Upper lobe of right lung (tissue), 1 donor: ENCODE measurements around the gene PRM1. TPM values are rescaled to one million over a fixed set of nuclear protein-coding genes. Genes with fewer than 3 reads are reported as not detected.

Experiments used
- ATAC-seq: fragments of 200-7000 bp; cut with Tn5 transposase; one replicate; pipeline ENCODE4 v1.9.1; 2020; ENCODE audit warnings: mild to moderate bottlenecking, moderate library complexity
- DNase-seq: peaks from one replicate; pipeline ENCODE4 v3.0.0-alpha.2; 2020
- H3K27ac ChIP-seq: fragments of 200-600 bp; one replicate; pipeline ENCODE4 v1.8.0; 2022
- H3K27me3 ChIP-seq: fragments of 200-600 bp; one replicate; pipeline ENCODE4 v1.8.0; 2022; ENCODE audit warnings: mild to moderate bottlenecking
- H3K36me3 ChIP-seq: fragments of 200-600 bp; one replicate; pipeline ENCODE4 v1.8.0; 2022
- H3K4me1 ChIP-seq: fragments of 200-600 bp; one replicate; pipeline ENCODE4 v1.8.0; 2022
- H3K4me3 ChIP-seq: fragments of 200-600 bp; one replicate; pipeline ENCODE4 v1.8.0; 2022; ENCODE audit warnings: mild to moderate bottlenecking
- H3K9me3 ChIP-seq: fragments of 200-600 bp; one replicate; pipeline ENCODE4 v1.8.0; 2022
- CTCF ChIP-seq: fragments of 200-600 bp; IDR thresholded peaks from one replicate; pipeline ENCODE4 v1.8.0; 2022; ENCODE audit warnings: antibody characterized with exemption
- intact Hi-C: fragments of 100-400 bp; cut with DNase I; formaldehyde crosslinking; loops from one replicate; pipeline ENCODE4 v1.11.0; 2022
- total RNA-seq: library from RNA; stranded (reverse); fragmentation: NEBNext Ultra II Directional; extraction: Animal tissue kit (Norgen Biotek cat#: 25700); gene quantifications from one replicate; pipeline ENCODE4 v1.2.1, GENCODE V29; 2021
- donor health status: DM: no; HTN: yes; CAD: no; lungs with severe emphysema.

Gene PRM1
- total RNA-seq, 1 donor from 2014 or later: not detected

GRCh38 chr16:11322823-11323222, 41.7 kb upstream of the PRM1 start:
- no peak overlapping the region for H3K4me3 ChIP-seq
- no peaks in the 10 kb centered on the region for H3K9me3 ChIP-seq
- peaks cover 7% of the 10 kb centered on the region for H3K4me1 ChIP-seq
- intact Hi-C loops: no loop called here
- no peak for DNase-seq
- ATAC-seq: no peak
- no peak overlapping the region for H3K27ac ChIP-seq
- H3K27me3 ChIP-seq: no peaks in the 10 kb centered on the region
- no peak for TF ChIP-seq CTCF
- no peaks in the 10 kb centered on the region for H3K36me3 ChIP-seq

GRCh38 chr16:11321662-11322061, 40.5 kb upstream of the PRM1 start:
- H3K27me3 ChIP-seq: no peaks in the 10 kb centered on the region
- DNase-seq (no peak), ATAC-seq (no peak)
- TF ChIP-seq CTCF: no peak
- no peaks in the 10 kb centered on the region for H3K4me1 ChIP-seq
- H3K27ac ChIP-seq: no peak overlapping the region
- H3K36me3 ChIP-seq: no peaks in the 10 kb centered on the region
- intact Hi-C loops: no loop called here
- H3K4me3 ChIP-seq: no peak overlapping the region
- H3K9me3 ChIP-seq: no peaks in the 10 kb centered on the region

- DNase-seq: no peak
- intact Hi-C loops: no loop called here
- no peaks in the 10 kb centered on the region for H3K36me3 ChIP-seq
Observed at GRCh38 chr16:11320170-11320569, 39.0 kb upstream of the PRM1 start.

GRCh38 chr16:11319529-11320146, 38.5 kb upstream of the PRM1 start:
- Histone ChIP-seq H3K27ac (no peak overlapping the region), H3K36me3 (no peaks in the 10 kb centered on the region), H3K27me3 (no peaks in the 10 kb centered on the region), H3K9me3 (no peaks in the 10 kb centered on the region), H3K4me3 (no peak overlapping the region), H3K4me1 (no peaks in the 10 kb centered on the region)
- no peak for TF ChIP-seq CTCF
- intact Hi-C loops: no loop called here
- DNase-seq (no peak), ATAC-seq (no peak)

More at GRCh38 chr16:11320170-11320569, 39.0 kb upstream of the PRM1 start:
- Histone ChIP-seq H3K27ac (no peak overlapping the region), H3K4me1 (no peaks in the 10 kb centered on the region), H3K9me3 (no peaks in the 10 kb centered on the region), H3K27me3 (no peaks in the 10 kb centered on the region), H3K4me3 (no peak overlapping the region)
- TF ChIP-seq CTCF: no peak
- no peak for ATAC-seq

- no peaks in the 10 kb centered on the region for H3K4me1 ChIP-seq
- intact Hi-C loops: no loop called here
- no peak overlapping the region for H3K27ac ChIP-seq
- no peak overlapping the region for H3K4me3 ChIP-seq
- no peaks in the 10 kb centered on the region for H3K9me3 ChIP-seq
- DNase-seq (no peak), ATAC-seq (no peak)
- H3K36me3 ChIP-seq: no peaks in the 10 kb centered on the region
- no peaks in the 10 kb centered on the region for H3K27me3 ChIP-seq
- no peak for TF ChIP-seq CTCF
Observed at GRCh38 chr16:11318817-11319216, 37.7 kb upstream of the PRM1 start.
